T-helper 9 cell (primary cell): ENCODE measurements around the gene PECR.
"Not testable (repeated sequence)": the region's sequence is repeated elsewhere in the genome, so short reads cannot be mapped to it uniquely, and the experiment has no call there.

ENCODE experiments used
- DNase-seq: peaks from one replicate; pipeline ENCODE4 v3.0.0-alpha.2; 2020

Gene PECR

GRCh38 chr2:216103213-216103612 is 21.6 kb upstream of the PECR start:
- DNase-seq = no peak

DNA sequence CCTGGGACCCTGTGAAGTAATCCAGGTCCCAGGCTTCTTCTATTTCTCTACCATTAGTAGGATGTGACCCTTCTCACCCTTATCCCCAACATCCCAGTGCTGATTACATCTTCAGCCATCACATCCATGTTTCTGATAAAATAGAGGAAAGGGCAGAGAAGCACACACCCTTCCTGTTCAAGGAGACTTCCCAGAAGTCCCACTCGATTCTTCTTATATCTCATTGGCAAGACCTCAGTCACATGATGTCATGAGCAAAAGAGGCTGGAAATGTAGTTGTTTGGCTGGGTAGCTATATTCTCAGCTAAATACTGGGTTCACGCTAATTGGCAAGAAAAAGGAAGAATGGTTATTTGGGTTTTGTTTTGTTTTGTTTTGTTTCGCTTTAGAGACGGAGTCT is 19.5 kb upstream of the PECR start:
- DNase-seq = no peak

GRCh38 chr2:216098421-216099334 is 17.1 kb upstream of the PECR start:
- no peak for DNase-seq

GRCh38 chr2:216094701-216095100 is 13.1 kb upstream of the PECR start:
- DNase-seq = no peak

DNA sequence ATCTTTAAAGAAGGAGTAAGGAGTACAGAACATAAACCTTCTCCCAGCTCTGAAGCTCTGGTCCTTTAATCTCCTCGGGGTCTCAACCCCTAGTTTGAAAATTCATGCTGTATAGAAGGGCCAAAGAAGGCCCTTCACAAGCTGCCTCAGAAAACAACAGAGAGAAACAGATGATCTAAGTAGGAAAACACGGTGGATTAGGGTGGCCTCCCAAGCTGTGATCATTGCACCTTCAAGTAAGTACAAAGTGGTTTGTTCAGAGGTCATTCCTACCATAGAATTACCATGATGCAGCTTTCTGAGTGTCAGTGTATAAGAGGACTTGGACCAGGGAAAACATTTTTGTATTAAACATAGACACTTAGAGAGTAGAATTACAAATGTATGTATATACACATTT is 11.0 kb upstream of the PECR start:
- DNase-seq = no peak

DNA sequence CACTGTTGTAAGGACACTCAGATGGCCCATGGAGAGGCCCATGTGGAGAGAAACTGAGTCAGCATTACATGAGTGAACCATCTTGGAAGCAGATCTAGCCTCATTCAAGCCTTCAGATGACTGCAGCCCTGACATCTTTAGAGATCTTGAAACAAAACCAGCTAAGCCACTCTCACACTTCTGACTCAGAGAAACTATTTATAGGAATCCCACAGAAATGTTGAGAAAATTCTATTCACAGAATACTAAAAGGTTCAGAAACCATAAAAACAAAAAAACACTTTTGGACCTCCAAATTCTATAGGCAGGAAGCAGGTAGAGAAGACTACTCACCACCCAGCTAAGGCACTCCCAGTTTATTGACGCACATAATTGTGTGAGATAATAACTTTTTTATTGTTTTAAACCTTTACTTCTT is 8.8 kb upstream of the PECR start:
- DNase-seq = no peak

DNA sequence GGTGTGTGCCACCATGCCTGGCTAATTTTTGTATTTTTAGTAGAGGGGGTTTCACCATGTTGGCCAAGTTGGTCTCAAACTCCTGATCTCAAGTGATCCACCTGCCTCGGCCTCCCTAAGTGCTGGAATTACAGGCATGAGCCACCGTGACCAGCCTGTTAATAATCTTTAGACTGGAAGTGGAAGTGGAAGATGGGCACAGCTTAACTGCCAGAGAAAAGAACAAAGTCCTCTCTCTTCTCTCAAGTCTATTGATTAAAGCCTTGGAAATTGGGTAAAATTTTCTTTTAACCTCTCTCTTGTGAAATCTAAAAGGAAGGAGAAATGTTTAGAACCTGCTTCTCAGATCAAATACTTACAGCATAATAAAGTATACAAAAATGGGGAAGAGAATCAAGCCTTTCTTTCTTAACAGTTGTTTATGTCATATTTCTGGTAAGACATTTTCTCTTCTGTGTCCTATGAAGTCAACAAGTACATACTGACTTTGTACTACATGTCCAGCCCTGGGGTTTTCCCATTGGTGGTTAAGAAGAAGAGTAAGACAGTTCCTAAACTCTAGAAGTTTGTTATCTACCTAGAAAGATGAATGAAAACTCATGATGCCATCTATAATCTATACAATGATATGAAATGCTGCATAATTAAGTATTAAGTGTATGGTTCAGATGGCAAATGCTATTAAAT is 4.7 kb upstream of the PECR start:
- no peak for DNase-seq

DNA sequence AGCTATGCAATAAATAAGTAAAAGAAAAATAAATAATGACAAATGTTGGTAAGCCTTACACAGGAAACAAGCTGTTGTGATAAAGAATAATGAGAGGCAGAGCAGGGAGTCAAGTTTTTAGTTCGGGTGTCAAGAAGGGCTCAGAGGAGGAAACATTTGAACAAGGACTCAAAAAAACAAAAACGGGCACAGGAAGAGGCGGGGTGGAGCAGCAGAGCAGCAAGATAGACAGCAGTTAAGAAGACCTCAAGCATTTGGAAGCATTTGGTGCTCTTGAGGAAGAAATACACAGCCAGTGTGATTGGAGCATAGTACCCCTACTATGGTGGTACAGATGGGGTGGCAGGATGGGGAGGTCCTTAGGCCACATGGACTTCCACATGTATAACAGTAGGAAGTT is 2.9 kb upstream of the PECR start:
- DNase-seq = no peak

- no peak for DNase-seq
Observed at GRCh38 chr2:216083464-216084281, 2.1 kb upstream of the PECR start.

DNA sequence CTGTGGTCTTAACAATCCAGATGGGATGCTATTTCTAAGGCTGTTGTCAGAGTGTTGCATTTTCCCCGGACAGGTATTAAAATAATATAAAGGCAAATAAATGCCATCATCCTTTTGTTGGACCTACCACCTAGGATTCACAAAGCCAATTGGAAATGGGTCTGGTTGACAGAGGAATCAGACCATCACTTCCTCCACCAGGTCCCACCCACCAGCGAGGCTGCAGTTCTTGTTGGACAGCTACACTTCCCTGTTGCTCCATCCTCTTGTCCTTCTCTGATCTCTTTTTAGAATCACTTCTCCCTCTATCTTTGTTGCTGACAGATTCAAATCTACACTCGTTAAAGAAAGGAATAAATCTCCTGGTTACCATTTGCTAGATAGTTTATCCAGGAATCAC is 1.2 kb upstream of the PECR start:
- DNase-seq = no peak

DNA sequence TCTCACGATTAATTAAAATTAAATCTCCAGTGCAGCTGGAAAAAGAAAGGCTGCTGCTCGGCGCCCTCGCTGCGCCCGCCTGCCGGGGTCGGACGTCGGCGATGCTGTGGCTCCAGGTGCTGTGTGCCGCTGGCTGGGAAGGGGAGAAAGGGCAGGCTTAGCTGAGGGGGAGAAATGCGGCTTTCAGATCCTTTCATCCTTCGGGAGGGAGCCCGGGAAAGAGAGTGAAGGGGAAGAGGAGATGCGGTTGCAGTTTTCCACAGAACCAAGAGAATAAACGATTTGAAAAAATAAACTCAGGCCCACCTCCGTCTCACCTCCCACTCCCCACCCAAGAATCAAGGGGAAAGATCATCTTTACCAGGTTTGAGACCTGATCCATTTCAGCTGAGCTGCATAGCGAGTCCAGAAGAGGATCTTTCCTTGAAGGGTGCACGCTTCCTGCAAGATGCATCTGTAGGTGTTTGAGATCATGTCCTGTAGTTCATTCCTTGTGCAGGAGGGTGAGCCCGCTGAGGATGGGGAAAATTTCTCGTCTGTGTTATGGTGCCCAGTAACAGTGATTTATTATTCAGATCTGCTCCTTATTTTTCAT is 605 bp upstream of the PECR start:
- no peak for DNase-seq

DNA sequence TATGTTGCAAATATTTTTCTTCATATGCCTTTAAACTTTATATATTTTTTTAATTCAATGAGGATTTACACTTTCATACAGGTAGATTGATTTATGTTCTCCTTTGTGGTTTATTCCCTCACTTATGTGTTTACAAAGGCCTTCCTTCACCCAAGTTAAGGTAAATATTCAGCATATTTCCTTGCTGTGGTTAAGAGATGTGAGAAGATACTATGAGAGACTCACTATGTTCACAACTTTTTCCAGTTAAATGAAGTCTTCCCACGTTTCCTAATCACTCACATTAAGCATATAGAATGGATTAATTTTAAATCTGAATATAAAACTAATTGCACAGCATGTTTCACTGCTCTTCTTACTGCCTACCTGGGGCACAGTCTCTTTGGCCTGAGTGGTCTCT is 597 bp downstream of the PECR start:
- DNase-seq = no peak

DNA sequence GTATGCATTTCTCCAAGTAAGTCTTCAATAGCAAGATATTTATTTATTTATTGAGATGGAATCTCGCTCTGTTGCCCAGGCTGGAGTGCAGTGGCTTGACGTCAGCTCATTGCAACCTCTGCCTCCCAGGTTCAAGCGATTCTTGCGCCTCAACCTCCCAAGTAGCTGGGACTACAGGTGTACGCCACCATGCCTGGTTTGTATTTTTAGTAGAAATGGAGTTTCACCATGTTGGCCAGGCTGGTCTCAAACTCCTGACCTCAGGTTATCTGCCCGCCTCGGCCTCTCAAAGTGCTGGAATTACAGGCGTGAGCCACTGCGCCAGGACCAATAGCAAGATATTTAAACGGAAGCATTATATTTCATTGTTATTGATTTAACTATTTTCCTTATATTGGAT is 1.6 kb downstream of the PECR start:
- not testable (repeated sequence) for DNase-seq

- DNase-seq = no peak
Observed at GRCh38 chr2:216078776-216079175, 2.8 kb downstream of the PECR start.

DNA sequence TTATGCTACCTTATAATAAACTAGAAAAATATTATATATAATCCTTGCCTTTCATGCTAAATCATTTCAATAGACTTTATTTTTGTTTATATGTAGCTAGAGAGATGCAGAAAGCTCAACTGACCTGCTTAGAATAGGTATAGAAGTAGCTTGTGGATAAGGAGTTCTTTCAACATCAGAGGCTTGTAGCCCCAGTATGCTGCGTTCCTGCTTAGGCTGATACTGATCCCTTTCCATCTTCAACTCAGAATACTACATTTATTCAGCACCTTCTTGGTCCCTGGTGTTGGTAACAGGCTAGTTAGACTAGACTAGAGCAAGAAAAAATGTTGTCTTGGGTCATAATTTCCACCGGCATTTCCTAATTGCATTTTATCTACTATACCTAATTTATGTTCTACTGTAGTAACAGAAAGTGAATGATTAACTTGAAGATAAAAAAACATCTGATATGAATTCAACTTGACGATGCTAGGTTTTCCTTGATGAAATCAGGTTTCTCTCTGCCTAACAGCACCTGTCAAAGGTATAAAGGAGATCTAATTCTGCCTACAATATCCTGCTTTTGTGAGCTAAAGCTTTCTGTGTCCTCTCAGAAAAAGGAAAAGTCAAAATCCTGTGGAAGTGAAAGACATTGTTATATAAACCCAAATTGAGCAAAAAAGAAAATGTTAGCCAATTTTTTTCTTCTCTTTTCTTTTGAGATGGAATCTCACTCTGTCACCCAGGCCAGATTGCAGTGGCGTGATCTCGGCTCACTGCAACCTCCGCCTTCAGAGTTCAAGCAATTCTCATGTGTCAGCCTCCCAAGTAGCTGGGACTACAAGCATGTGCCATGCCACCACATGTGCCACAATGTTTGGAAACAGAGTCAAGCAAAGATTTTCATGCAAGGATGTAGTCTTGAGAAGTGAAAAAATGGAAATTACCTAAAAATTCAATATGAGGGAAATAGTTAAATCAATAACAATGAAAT is 5.8 kb downstream of the PECR start:
- DNase-seq = no peak

DNA sequence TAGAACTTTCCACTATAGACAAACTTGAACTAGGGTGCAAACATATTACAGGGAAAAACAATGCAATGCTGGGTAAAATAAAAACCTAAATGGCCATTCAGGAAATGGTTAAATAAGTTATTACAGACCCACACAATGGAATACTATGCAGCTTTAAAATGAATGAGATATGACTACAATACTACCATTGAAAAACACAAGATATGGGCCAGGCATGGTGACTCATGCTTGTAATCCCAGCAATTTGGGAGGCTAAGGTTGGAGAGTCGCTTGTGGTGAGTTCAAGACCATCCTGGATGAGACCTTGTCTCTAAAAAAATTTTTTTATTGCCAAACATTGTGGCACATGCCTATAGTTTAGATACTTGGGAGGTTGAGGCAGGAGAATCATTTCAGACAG is 6.8 kb downstream of the PECR start:
- DNase-seq = no peak

DNA sequence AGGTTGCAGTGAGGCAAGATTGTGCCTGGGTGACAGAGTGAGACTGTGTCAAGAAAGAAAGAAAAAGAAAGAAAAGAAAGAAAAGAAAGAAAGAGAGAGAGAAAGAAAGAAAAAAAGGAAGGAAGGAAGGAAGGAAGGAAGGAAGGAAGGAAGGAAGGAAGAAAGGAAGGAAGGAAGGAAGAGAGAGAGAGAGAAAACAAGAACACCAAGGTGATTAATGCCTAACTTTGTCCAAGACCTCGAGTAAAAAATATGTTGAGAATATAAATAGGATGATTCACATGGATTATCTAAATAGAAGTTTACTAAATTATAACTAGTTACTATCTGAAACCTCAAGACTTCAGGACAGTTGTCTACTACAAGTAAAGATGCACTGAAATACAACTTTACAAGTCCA is 7.2 kb downstream of the PECR start:
- no peak for DNase-seq

DNA sequence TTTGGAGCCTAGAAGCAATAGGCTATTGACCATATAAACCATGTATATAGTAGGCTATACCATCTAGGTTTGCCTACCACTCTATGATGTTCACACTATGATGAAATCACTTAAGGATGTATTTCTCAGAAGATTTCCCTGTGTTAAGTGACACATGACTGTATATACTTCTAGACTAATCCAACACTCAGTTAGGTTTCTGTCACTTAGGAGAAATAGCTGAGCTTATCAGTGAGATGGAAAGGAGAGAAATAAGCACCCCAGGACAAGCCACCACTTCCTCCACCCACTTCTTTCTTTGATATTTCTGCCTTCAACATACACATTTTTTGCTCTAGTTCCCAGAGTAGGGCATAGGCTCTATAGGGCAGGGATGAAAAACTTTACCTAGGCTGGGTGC is 7.8 kb downstream of the PECR start:
- DNase-seq = no peak

- no peak for DNase-seq
Observed at GRCh38 chr2:216072473-216072872, 9.1 kb downstream of the PECR start.

GRCh38 chr2:216071111-216071851 is 10.3 kb downstream of the PECR start:
- no peak for DNase-seq

GRCh38 chr2:216070195-216070594 is 11.4 kb downstream of the PECR start:
- no peak for DNase-seq
